ENCODE results near the gene SIKE1. TPM values are rescaled to one million over a fixed set of nuclear protein-coding genes. Genes with fewer than 3 reads are reported as not detected.

SIKE1 gene
- total RNA-seq, 6 experiments from 2014 or later, result 39.1 to 48.7 (median 42.0) TPM

DNA sequence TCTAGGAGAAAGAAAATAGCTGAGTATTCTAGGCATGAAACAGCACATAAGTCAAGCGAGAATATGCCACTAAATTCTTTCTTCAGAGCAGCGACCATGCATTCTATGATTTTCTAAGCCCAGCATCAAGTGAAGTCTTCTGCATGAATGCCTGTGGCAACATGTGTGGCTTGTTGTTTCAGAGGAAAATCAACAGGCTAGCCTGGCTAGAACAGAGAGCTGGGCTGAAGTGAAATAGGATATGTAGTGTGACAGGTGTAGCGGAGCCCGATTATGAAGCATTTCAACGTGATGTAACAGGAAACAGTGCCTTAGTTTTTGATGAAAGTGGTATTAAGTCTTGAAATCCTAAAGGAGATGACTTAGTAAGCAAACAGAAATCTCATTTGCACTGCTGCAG lies 29.7 kb downstream of the SIKE1 start:
- Mint-ChIP-seq H3K27me3 (ENCODE audit: insufficient read depth) (peaks cover 2% of the 10 kb centered on the region; the same call in 1 of the 2 replicates), H3K9me3 (no peaks in the 10 kb centered on the region), H3K27ac (no peak overlapping the region), H3K4me3 (no peak overlapping the region), H3K4me1 (ENCODE audit: low read depth) (peaks cover 86% of the 10 kb centered on the region), H3K36me3 (ENCODE audit: low read depth) (peaks cover 45% of the 10 kb centered on the region)
- no peak for DNase-seq
- TF ChIP-seq, protein P1, sequence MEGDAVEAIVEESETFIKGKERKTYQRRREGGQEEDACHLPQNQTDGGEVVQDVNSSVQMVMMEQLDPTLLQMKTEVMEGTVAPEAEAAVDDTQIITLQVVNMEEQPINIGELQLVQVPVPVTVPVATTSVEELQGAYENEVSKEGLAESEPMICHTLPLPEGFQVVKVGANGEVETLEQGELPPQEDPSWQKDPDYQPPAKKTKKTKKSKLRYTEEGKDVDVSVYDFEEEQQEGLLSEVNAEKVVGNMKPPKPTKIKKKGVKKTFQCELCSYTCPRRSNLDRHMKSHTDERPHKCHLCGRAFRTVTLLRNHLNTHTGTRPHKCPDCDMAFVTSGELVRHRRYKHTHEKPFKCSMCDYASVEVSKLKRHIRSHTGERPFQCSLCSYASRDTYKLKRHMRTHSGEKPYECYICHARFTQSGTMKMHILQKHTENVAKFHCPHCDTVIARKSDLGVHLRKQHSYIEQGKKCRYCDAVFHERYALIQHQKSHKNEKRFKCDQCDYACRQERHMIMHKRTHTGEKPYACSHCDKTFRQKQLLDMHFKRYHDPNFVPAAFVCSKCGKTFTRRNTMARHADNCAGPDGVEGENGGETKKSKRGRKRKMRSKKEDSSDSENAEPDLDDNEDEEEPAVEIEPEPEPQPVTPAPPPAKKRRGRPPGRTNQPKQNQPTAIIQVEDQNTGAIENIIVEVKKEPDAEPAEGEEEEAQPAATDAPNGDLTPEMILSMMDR (IDR thresholded peaks at IDR 0.05), result no peak

DNA sequence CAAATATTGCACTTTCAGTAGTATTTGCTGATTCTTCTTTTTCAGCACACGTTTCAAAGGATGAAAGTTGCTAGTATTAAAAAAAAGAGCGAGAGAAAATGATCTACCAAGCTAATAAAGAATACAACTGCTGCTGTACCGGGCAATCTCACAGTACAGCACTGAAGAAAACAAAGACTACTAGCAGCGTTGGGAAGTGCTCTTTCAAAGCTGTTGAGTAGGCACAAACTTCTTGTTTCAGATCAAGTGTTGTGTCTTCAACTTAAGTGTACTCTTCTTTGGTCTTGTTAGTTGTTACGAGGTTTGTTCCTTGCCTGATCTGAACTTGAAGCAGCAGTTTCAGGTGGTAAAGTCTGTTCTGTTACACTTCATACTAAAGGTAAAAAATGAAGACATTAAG lies 30.6 kb downstream of the SIKE1 start:
- Mint-ChIP-seq H3K27me3 (ENCODE audit: insufficient read depth) (peaks cover 2% of the 10 kb centered on the region; the same call in 1 of the 2 replicates), H3K4me3 (no peak overlapping the region), H3K9me3 (no peaks in the 10 kb centered on the region), H3K27ac (no peak overlapping the region), H3K4me1 (ENCODE audit: low read depth) (peaks cover 86% of the 10 kb centered on the region), H3K36me3 (ENCODE audit: low read depth) (peaks cover 47% of the 10 kb centered on the region)
- DNase-seq, result no peak
- TF ChIP-seq, protein P1 (IDR thresholded peaks at IDR 0.05), result no peak

DNA sequence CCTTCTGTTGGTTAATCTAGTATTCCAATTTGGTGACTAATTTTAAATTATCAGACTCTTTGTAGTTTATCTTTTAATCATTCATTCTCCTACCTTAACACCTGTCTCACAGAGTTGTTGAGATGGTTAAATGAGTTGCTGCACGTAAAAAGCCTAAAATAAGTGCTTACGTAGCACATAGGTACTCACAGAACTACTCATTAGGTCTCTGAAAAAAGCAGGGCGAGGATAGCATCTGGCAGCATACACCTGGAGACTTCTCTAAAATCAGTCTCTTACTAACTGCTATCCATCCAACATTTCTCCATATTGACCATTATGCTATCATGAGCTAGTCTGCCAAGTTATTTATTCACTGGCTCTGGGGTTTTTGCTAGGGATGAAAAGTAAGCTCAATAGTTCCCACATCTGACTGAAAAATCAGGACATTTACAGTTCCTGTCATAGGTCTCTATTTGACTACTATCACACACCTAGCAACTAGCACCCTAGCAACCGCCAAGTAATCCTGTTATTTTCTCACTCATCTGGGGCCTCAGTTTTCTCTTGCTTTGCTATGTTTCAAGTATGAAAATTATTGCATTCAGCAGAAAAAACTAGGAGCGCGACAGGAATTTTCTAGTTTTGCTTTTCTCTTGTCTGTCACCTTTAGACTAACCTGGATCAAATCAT lies 33.9 kb downstream of the SIKE1 start:
- no peaks in the 10 kb centered on the region for H3K9me3 Mint-ChIP-seq
- DNase-seq, result no peak
- no peak overlapping the region for H3K4me3 Mint-ChIP-seq
- peaks cover 62% of the 10 kb centered on the region for H3K4me1 Mint-ChIP-seq (ENCODE audit: low read depth)
- TF ChIP-seq, protein P1 (IDR thresholded peaks at IDR 0.05), result no peak
- H3K27me3 Mint-ChIP-seq (ENCODE audit: insufficient read depth), result peaks cover 2% of the 10 kb centered on the region
- peak overlapping the region; percentile 66 for H3K27ac Mint-ChIP-seq
- peaks cover 70% of the 10 kb centered on the region for H3K36me3 Mint-ChIP-seq (ENCODE audit: low read depth)

DNA sequence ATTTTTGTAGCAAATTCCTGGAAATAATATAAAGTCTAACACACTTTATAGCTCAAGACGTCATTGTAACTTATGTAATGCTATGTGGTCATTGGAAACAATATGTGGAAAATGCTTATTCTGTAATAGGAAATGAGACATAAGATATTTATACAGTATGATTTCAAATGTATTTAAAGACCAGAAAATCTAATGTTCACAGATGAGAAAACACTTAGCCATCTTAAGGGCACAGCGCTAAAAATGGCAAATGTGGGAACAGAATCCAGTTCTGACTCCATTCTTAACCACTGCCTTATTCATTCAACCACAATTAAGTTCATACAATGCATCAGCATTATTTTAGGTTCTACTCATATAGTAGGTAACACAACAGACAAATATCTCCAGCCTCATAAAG lies 35.2 kb downstream of the SIKE1 start:
- DNase-seq, result peak; percentile 6
- Mint-ChIP-seq H3K36me3 (ENCODE audit: low read depth) (peaks cover 72% of the 10 kb centered on the region), H3K4me1 (ENCODE audit: low read depth) (peaks cover 49% of the 10 kb centered on the region), H3K9me3 (no peaks in the 10 kb centered on the region), H3K27me3 (ENCODE audit: insufficient read depth) (peaks cover 2% of the 10 kb centered on the region), H3K4me3 (no peak overlapping the region), H3K27ac (peak overlapping the region; percentile 66)
- TF ChIP-seq, protein P1 (IDR thresholded peaks at IDR 0.05), result no peak

DNA sequence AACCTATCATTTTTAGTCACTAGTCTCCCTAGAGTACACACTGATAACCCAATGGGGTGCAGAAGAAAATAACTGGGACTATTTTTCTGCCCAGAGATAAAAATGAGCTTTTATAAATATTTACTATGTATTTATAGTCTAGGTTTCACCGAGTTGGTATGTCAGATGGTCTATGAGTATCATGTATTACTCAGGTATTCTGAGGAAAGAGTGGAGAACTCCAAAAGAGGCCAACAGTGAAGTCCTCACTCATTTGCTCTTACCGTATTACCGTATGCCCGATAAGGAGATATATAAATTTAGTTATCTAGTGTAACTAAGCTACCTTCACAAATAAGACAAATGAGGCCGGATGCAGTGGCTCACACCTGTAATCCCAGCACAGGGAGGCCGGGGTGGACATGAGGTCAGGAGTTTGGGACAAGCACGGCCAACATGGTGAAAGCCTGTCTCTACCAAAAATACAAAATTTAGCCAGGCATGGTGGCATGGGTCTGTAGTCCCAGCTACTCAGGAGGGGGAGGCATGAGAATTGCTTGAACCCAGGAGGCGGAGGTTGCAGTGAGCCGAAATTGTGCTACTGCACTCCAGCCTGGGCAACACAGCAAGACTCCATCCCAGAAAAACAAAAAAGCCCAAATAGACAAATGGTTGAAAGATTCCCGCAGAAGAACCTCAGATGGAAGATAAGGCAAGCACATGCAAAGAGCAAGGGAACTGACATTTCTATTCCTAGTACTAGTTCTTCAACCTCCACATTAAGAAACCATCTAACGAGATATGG lies 38.3 kb downstream of the SIKE1 start:
- H3K36me3 Mint-ChIP-seq (ENCODE audit: low read depth), result peaks cover 58% of the 10 kb centered on the region
- H3K4me3 Mint-ChIP-seq, result no peak overlapping the region; the same call in 1 of the 2 replicates
- no peak for DNase-seq
- no peak overlapping the region for H3K27ac Mint-ChIP-seq
- H3K4me1 Mint-ChIP-seq (ENCODE audit: low read depth), result peaks cover 29% of the 10 kb centered on the region
- H3K9me3 Mint-ChIP-seq, result no peaks in the 10 kb centered on the region
- TF ChIP-seq, protein P1 (IDR thresholded peaks at IDR 0.05), result no peak
- peaks cover 2% of the 10 kb centered on the region for H3K27me3 Mint-ChIP-seq (ENCODE audit: insufficient read depth)

Measured in HFFc6 (cell line).